Measurements from ENCODE around the gene SERINC2. TPM values are rescaled to one million over a fixed set of nuclear protein-coding genes. Genes with fewer than 3 reads are reported as not detected.

The SERINC2 gene
- total RNA-seq, 1 donor from 2014 or later: 30.4 TPM

- Mint-ChIP-seq H3K27ac (ENCODE audit: unreplicated experiment) (no peak overlapping the region), H3K27me3 (ENCODE audit: low read depth, unreplicated experiment) (no peaks in the 10 kb centered on the region), H3K9me3 (ENCODE audit: unreplicated experiment) (peaks cover 16% of the 10 kb centered on the region), H3K4me1 (ENCODE audit: low read depth, unreplicated experiment) (peaks cover under 1% of the 10 kb centered on the region), H3K36me3 (ENCODE audit: low read depth, unreplicated experiment) (peaks cover 3% of the 10 kb centered on the region), H3K4me3 (ENCODE audit: unreplicated experiment) (no peak overlapping the region)
- H3K27ac ChIP-seq (ENCODE audit: low read depth, low read length): no peak overlapping the region
- FAIRE-seq (no peak), DNase-seq (ENCODE audit: low read depth) (no peak)
- no peaks in the 10 kb centered on the region for H3K79me2 ChIP-seq (ENCODE audit: insufficient read depth, low read length)
- TF ChIP-seq CTCF (IDR thresholded peaks at IDR 0.05; ENCODE audit: insufficient read depth, low read depth, low read length) (no peak), EZH2 (IDR thresholded peaks at IDR 0.05; ENCODE audit: insufficient read depth, low read length) (no peak)
- no peak overlapping the region for H3K9ac ChIP-seq (ENCODE audit: low read length)
- H4K20me1 ChIP-seq (ENCODE audit: insufficient read depth, low read length): no peaks in the 10 kb centered on the region
- no peaks in the 10 kb centered on the region for H3K36me3 ChIP-seq (ENCODE audit: insufficient read depth, low read length)
- H3K4me2 ChIP-seq (ENCODE audit: low read length): no peak overlapping the region
- H3K4me3 ChIP-seq (ENCODE audit: insufficient read depth, low read depth, low read length): no peak overlapping the region
- H2AFZ ChIP-seq (ENCODE audit: low read depth, low read length): no peak overlapping the region
- no peaks in the 10 kb centered on the region for H3K27me3 ChIP-seq (ENCODE audit: insufficient read depth, low read length)
- H3K4me1 ChIP-seq (ENCODE audit: insufficient read depth, low read length): no peaks in the 10 kb centered on the region
- H3K9me3 ChIP-seq (ENCODE audit: insufficient read depth, low read depth, low read length): no peaks in the 10 kb centered on the region
Measured at GRCh38 chr1:31482482-31483011, 69.5 kb downstream of the SERINC2 start.

GRCh38 chr1:31483012-31483946 is 70.3 kb downstream of the SERINC2 start:
- Mint-ChIP-seq H3K27me3 (ENCODE audit: low read depth, unreplicated experiment) (no peaks in the 10 kb centered on the region), H3K27ac (ENCODE audit: unreplicated experiment) (no peak overlapping the region), H3K9me3 (ENCODE audit: unreplicated experiment) (peaks cover 13% of the 10 kb centered on the region), H3K4me3 (ENCODE audit: unreplicated experiment) (no peak overlapping the region), H3K4me1 (ENCODE audit: low read depth, unreplicated experiment) (no peaks in the 10 kb centered on the region), H3K36me3 (ENCODE audit: low read depth, unreplicated experiment) (peaks cover 3% of the 10 kb centered on the region)
- H3K9ac ChIP-seq (ENCODE audit: low read length): no peak overlapping the region
- H3K27me3 ChIP-seq (ENCODE audit: insufficient read depth, low read length): peaks cover 3% of the 10 kb centered on the region
- no peak overlapping the region for H3K27ac ChIP-seq (ENCODE audit: low read depth, low read length)
- FAIRE-seq (no peak), DNase-seq (ENCODE audit: low read depth) (peak; percentile 95)
- H3K4me2 ChIP-seq (ENCODE audit: low read length): no peak overlapping the region
- H2AFZ ChIP-seq (ENCODE audit: low read depth, low read length): no peak overlapping the region
- TF ChIP-seq CTCF (IDR thresholded peaks at IDR 0.05; ENCODE audit: insufficient read depth, low read depth, low read length) (no peak), EZH2 (IDR thresholded peaks at IDR 0.05; ENCODE audit: insufficient read depth, low read length) (no peak)
- H3K4me1 ChIP-seq (ENCODE audit: insufficient read depth, low read length): no peaks in the 10 kb centered on the region
- no peaks in the 10 kb centered on the region for H3K9me3 ChIP-seq (ENCODE audit: insufficient read depth, low read depth, low read length)
- H3K36me3 ChIP-seq (ENCODE audit: insufficient read depth, low read length): no peaks in the 10 kb centered on the region
- H3K4me3 ChIP-seq (ENCODE audit: insufficient read depth, low read depth, low read length): no peak overlapping the region
- no peaks in the 10 kb centered on the region for H4K20me1 ChIP-seq (ENCODE audit: insufficient read depth, low read length)
- no peaks in the 10 kb centered on the region for H3K79me2 ChIP-seq (ENCODE audit: insufficient read depth, low read length)

Other genes starting within 250 kb of the SERINC2 start
- gene NKAIN1, start 173.3 kb upstream of the SERINC2 start, total RNA-seq: 5.6 and 6.8 TPM in 2 replicates
- 41.0 and 42.0 TPM in 2 replicates for gene SNRNP40, start 116.4 kb upstream of the SERINC2 start, total RNA-seq
- gene ZCCHC17, start 116.2 kb upstream of the SERINC2 start, total RNA-seq: 43.4 and 51.3 TPM in 2 replicates
- 13.5 and 20.4 TPM in 2 replicates for gene FABP3, start 40.1 kb upstream of the SERINC2 start, total RNA-seq
- 3.9 and 5.7 TPM in 2 replicates for gene TINAGL1, start 163.3 kb downstream of the SERINC2 start, total RNA-seq
- gene HCRTR1, start 204.5 kb downstream of the SERINC2 start, total RNA-seq: not detected in 2 replicates
- 56.3 and 57.9 TPM in 2 replicates for gene PEF1, start 231.7 kb downstream of the SERINC2 start, total RNA-seq

Data from astrocyte (in vitro differentiated cells and primary cell).